Mesendoderm (in vitro differentiated cells): Measurements from ENCODE around the gene TBC1D3B.
"Not testable (repeated sequence)": the region's sequence is repeated elsewhere in the genome, so short reads cannot be mapped to it uniquely, and the experiment has no call there.

ENCODE experiments used
- DNase-seq: peaks from one replicate; pipeline ENCODE4 v3.0.0; 2013
- H2AK5ac ChIP-seq: 2 replicates; pipeline ENCODE4 v1.6.1; 2013; ENCODE audit warnings: low read length, inconsistent platforms
- H2BK120ac ChIP-seq: 2 replicates; pipeline ENCODE4 v1.6.1; 2013; ENCODE audit warnings: low read depth, mild to moderate bottlenecking, low read length, moderate library complexity, mixed read lengths
- H2BK15ac ChIP-seq: replicated peaks from 2 replicates; pipeline ENCODE4 v1.6.1; 2013; ENCODE audit warnings: low read depth, mild to moderate bottlenecking, moderate library complexity
- H2BK5ac ChIP-seq: 2 replicates; pipeline ENCODE4 v1.6.1; 2013; ENCODE audit warnings: low read length, inconsistent platforms
- H3K18ac ChIP-seq: 2 replicates; pipeline ENCODE4 v1.6.1; 2013; ENCODE audit warnings: mild to moderate bottlenecking, low read length, mixed read lengths
- H3K23ac ChIP-seq: one replicate; pipeline ENCODE4 v1.6.1; 2013; ENCODE audit warnings: low read length
- H3K27ac ChIP-seq: 2 replicates; pipeline ENCODE4 v1.5.1; 2013; ENCODE audit warnings: low read depth, mild to moderate bottlenecking, inconsistent platforms, low read length, moderate library complexity
- H3K27me3 ChIP-seq: 2 replicates; pipeline ENCODE4 v1.6.1; 2013; ENCODE audit warnings: low read length, control low read depth, mild to moderate bottlenecking, inconsistent platforms; ENCODE audit not compliant: insufficient read depth, poor library complexity
- H3K36me3 ChIP-seq: 2 replicates; pipeline ENCODE4 v1.6.1; 2013; ENCODE audit warnings: low read length, inconsistent platforms; ENCODE audit not compliant: control insufficient read depth, insufficient read depth
- H3K4ac ChIP-seq: one replicate; pipeline ENCODE4 v1.6.1; 2013; ENCODE audit warnings: low read depth, mild to moderate bottlenecking, low read length, moderate library complexity
- H3K4me1 ChIP-seq: 2 replicates; pipeline ENCODE4 v1.6.1; 2013; ENCODE audit warnings: low read depth, low read length, inconsistent platforms; ENCODE audit not compliant: control insufficient read depth
- H3K4me2 ChIP-seq: 2 replicates; pipeline ENCODE4 v1.6.1; 2013; ENCODE audit warnings: low read length
- H3K4me3 ChIP-seq: 2 replicates; pipeline ENCODE4 v1.5.1; 2013; ENCODE audit warnings: mild to moderate bottlenecking, low read length
- H3K56ac ChIP-seq: one replicate; pipeline ENCODE4 v1.6.1; 2013; ENCODE audit warnings: low read length
- H3K79me1 ChIP-seq: 2 replicates; pipeline ENCODE4 v1.6.1; 2013; ENCODE audit warnings: low read length, inconsistent platforms
- H3K79me2 ChIP-seq: 2 replicates; pipeline ENCODE4 v1.6.1; 2013; ENCODE audit warnings: mild to moderate bottlenecking, low read length; ENCODE audit not compliant: control insufficient read depth, insufficient read depth
- H3K9ac ChIP-seq: 2 replicates; pipeline ENCODE4 v1.6.1; 2013; ENCODE audit warnings: low read length, inconsistent platforms
- H4K5ac ChIP-seq: one replicate; pipeline ENCODE4 v1.6.1; 2013; ENCODE audit warnings: low read length
- H4K8ac ChIP-seq: one replicate; pipeline ENCODE4 v1.6.1; 2013; ENCODE audit warnings: low read depth, mild to moderate bottlenecking, control low read depth, low read length, moderate library complexity
- WGBS: extraction: QIAGEN DNeasy Blood & Tissue Kit; methylation state at CpG from one replicate; pipeline ENCODE4 v1.1.7; 2013; ENCODE audit warnings: low lambda C conversion rate, missing lambda C conversion rate; ENCODE audit not compliant: insufficient coverage; ENCODE audit errors: extremely low coverage; 5-methylcytosine and 5-hydroxymethylcytosine counted together

Gene TBC1D3B

DNA sequence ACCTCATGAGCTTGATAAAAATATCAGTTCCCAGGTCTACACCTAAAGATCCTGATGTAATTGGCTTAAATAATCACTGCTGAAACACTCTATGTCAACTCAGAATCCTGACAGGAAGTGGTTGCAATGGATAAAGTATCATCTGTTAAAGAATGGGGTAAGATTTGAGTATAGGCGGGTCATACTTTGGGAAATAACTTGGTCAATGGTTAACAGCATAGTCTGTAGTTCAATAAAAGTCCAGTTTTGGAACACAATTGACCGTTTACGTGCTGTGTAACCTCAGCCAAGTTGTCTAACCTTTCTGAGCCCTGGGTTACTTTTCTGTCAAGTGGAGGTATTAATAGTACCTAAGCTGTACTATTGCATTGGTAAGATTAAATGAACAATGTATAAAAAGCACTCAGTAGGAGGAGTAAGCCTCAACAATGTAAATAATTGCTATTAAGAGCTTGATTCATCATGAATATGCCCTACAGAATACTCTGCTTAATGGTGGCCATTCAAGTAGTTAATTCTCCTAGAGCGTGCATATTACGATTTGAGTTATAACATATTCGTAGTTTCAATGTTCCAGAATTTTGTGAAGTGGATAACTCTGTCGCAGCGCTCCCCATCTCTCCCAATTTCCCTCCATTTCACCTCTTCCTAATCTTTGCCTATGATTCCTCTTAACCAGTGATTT, 17.9 kb upstream of the TBC1D3B start:
- H2BK5ac ChIP-seq, H2BK15ac ChIP-seq, H2BK120ac ChIP-seq, H3K23ac ChIP-seq, H3K4me3 ChIP-seq, H3K79me1 ChIP-seq, H3K4me1 ChIP-seq, H4K5ac ChIP-seq, H3K27ac ChIP-seq, H2AK5ac ChIP-seq, H3K9ac ChIP-seq, H3K4ac ChIP-seq, H3K56ac ChIP-seq, H3K79me2 ChIP-seq, H3K27me3 ChIP-seq, H4K8ac ChIP-seq, DNase-seq, H3K18ac ChIP-seq, H3K4me2 ChIP-seq, H3K36me3 ChIP-seq: not testable (repeated sequence)
- no CpG with 5 or more reads among the region's 8 CpGs for WGBS

DNA sequence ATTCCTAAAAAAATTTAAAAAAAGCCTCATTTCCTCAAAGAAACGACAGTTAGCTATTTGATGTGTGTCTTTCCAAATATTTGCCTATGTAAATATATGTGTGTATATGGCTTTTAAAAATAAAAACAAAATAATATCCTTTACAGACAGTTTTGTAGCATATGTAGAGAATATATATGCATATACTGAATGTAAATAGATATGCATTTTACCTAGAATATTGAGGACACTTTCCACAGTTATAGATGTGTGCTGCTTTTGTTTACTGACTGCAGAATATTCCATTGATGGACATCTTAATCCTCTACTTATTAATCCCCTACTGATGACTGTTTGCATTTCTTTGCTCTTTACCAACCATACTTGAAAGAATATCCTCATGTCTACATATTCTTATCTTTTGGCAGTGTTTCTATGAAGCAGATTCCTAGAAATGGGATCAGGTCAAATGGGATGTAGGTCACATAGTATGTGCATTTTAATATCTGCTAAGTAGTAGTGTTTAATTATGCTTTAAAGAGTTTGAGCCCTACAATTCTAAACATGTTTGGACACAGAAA, 16.9 kb upstream of the TBC1D3B start:
- H2BK5ac ChIP-seq: no peak overlapping the region
- no peak overlapping the region for H3K4me3 ChIP-seq
- no peak overlapping the region for H3K27ac ChIP-seq
- no CpG with 5 or more reads among the region's 1 CpG for WGBS
- H3K4me2 ChIP-seq: no peak overlapping the region
- H2BK120ac ChIP-seq: no peak overlapping the region
- H3K27me3 ChIP-seq: no peaks in the 10 kb centered on the region
- H2AK5ac ChIP-seq: no peak overlapping the region
- peaks cover 6% of the 10 kb centered on the region for H3K4me1 ChIP-seq
- no peak overlapping the region for H3K9ac ChIP-seq
- no peak overlapping the region for H4K5ac ChIP-seq
- H3K56ac ChIP-seq: no peak overlapping the region
- no peak overlapping the region for H3K18ac ChIP-seq
- H3K36me3 ChIP-seq: no peaks in the 10 kb centered on the region
- H3K4ac ChIP-seq: no peak overlapping the region
- no peaks in the 10 kb centered on the region for H3K79me1 ChIP-seq
- H3K23ac ChIP-seq: no peak overlapping the region
- H3K79me2 ChIP-seq: no peaks in the 10 kb centered on the region
- DNase-seq: no peak
- no peak overlapping the region for H4K8ac ChIP-seq
- no peak overlapping the region for H2BK15ac ChIP-seq

DNA sequence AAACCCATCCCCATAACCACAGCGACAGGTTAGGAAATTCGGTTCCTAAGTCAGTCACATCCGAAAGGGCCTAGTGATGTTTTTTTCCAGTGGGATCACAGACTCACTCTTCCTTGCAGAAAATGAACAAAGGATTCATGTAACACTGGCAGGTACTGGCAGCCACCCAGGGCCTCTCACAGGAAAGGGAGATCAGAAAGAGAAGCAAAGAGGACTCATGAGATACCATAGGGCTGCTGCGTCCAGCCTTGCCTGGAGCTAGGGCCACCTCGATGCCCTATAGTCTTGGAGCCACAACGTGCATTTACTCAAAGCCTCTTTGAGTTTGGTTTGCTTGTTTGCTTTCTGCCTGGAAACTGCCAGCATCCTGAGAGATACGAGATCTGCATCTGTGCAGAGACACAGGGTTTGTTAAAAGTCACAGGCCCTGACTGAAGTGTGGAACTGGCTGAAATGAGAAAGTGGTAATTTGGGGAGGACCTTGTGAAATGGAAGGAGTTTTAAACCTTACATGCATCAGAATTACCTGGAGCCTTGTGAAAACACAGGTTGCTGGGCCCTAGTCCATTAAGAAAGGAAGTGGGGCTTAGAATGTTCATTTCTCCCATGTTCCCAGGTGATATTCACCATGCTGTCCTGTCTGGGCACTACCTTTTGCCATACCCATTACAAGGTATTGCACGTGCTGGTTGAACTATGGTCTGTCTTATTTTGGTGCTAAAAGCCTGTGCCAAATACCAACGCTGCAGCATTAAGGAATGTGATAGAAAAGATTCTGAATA, 14.3 kb upstream of the TBC1D3B start:
- not testable (repeated sequence) for H2AK5ac ChIP-seq, H3K4me3 ChIP-seq, H3K23ac ChIP-seq, H3K4me2 ChIP-seq, H2BK5ac ChIP-seq, H3K79me2 ChIP-seq, H3K4ac ChIP-seq, H4K8ac ChIP-seq, H3K18ac ChIP-seq, H3K56ac ChIP-seq, H2BK120ac ChIP-seq, H2BK15ac ChIP-seq, DNase-seq, H3K79me1 ChIP-seq, H3K36me3 ChIP-seq, H3K9ac ChIP-seq, H4K5ac ChIP-seq, H3K27me3 ChIP-seq, H3K4me1 ChIP-seq, H3K27ac ChIP-seq
- no CpG with 5 or more reads among the region's 9 CpGs for WGBS

GRCh38 chr17:36189993-36190392, 13.6 kb upstream of the TBC1D3B start:
- not testable (repeated sequence) for H4K8ac ChIP-seq, H3K4me3 ChIP-seq, H4K5ac ChIP-seq, H3K23ac ChIP-seq, H3K4me1 ChIP-seq, H2BK5ac ChIP-seq, H3K9ac ChIP-seq, H3K4me2 ChIP-seq, H2AK5ac ChIP-seq, H3K27ac ChIP-seq, H3K18ac ChIP-seq, H2BK120ac ChIP-seq, H3K79me2 ChIP-seq, H3K79me1 ChIP-seq, H3K27me3 ChIP-seq, H3K4ac ChIP-seq, H3K56ac ChIP-seq, DNase-seq, H3K36me3 ChIP-seq, H2BK15ac ChIP-seq
- no CpG with 5 or more reads among the region's 5 CpGs for WGBS

GRCh38 chr17:36188891-36189306, 12.5 kb upstream of the TBC1D3B start:
- DNase-seq: no peak
- no peak overlapping the region for H3K56ac ChIP-seq
- no peak overlapping the region for H3K4me2 ChIP-seq
- no peak overlapping the region for H3K27ac ChIP-seq
- H3K4me3 ChIP-seq: no peak overlapping the region
- WGBS: no CpG with 5 or more reads among the region's 7 CpGs
- H2BK5ac ChIP-seq: no peak overlapping the region
- H3K4me1 ChIP-seq: no peaks in the 10 kb centered on the region
- no peak overlapping the region for H3K9ac ChIP-seq
- no peak overlapping the region for H2BK15ac ChIP-seq
- no peaks in the 10 kb centered on the region for H3K36me3 ChIP-seq
- H2BK120ac ChIP-seq: no peak overlapping the region
- H3K23ac ChIP-seq: no peak overlapping the region
- H3K4ac ChIP-seq: no peak overlapping the region
- no peaks in the 10 kb centered on the region for H3K79me2 ChIP-seq
- no peak overlapping the region for H4K8ac ChIP-seq
- no peaks in the 10 kb centered on the region for H3K27me3 ChIP-seq
- H4K5ac ChIP-seq: no peak overlapping the region
- no peak overlapping the region for H2AK5ac ChIP-seq
- H3K18ac ChIP-seq: no peak overlapping the region
- H3K79me1 ChIP-seq: no peaks in the 10 kb centered on the region
